Spinal cord (tissue), 10 donors: ENCODE data around the gene SDHAF4. TPM values are rescaled to one million over a fixed set of nuclear protein-coding genes. Genes with fewer than 3 reads are reported as not detected.
A peak's percentile ranks its signal among the peaks of the same experiment; 100 is the strongest.
"Not testable (repeated sequence)": the region's sequence is repeated elsewhere in the genome, so short reads cannot be mapped to it uniquely, and the experiment has no call there.

Experiments used
- DNase-seq, 6 donors: peaks; one replicate each; pipeline versions ENCODE4 v3.0.0 to v3.0.0-alpha.2; 2013 to 2015; ENCODE audit warnings: low spot score in 6 of 6, low read depth in 4 of 6
- H3K27ac ChIP-seq: one replicate; pipeline ENCODE4 v1.5.1; 2013; ENCODE audit warnings: low read depth, low read length, control low read depth
- H3K27me3 ChIP-seq: one replicate; pipeline ENCODE4 v1.6.1; 2013; ENCODE audit warnings: low read length; ENCODE audit not compliant: control insufficient read depth, insufficient read depth
- H3K36me3 ChIP-seq: one replicate; pipeline ENCODE4 v1.6.1; 2013; ENCODE audit warnings: low read length; ENCODE audit not compliant: control insufficient read depth, insufficient read depth
- H3K4me1 ChIP-seq: one replicate; pipeline ENCODE4 v1.6.1; 2013; ENCODE audit warnings: low read length; ENCODE audit not compliant: control insufficient read depth, insufficient read depth
- H3K4me3 ChIP-seq: one replicate; pipeline ENCODE4 v1.5.1; 2013; ENCODE audit warnings: low read depth, low read length, control low read depth
- H3K9me3 ChIP-seq: one replicate; pipeline ENCODE4 v1.6.1; 2013; ENCODE audit warnings: low read length; ENCODE audit not compliant: control insufficient read depth, insufficient read depth
- WGBS: methylation state at CpG from one replicate; pipeline ENCODE4 v1.1.5; 2013; ENCODE audit warnings: missing lambda C conversion rate; ENCODE audit not compliant: insufficient coverage; 5-methylcytosine and 5-hydroxymethylcytosine counted together
- polyA plus RNA-seq, 2 donors: library from polyadenylated mRNA; unstranded; fragments of 120-200 nt; gene quantifications; one replicate each; pipeline ENCODE4 v1.2.1, GENCODE V29; 2013; ENCODE audit not compliant: insufficient read length in 2 of 2
- total RNA-seq, 2 donors: library from RNA; depleted of rRNA in 1 of 2; stranded (reverse); fragments of 120-200 nt in 1 of 2; fragments of >200 nt in 1 of 2; gene quantifications; one replicate each; pipeline versions ENCODE4 v1.2.3 to v1.2.4, GENCODE V29; 2013 to 2014
- donor health status: healthy.

The SDHAF4 gene
- total and polyA plus RNA-seq, 4 donors: 19.0 to 28.3 (median 23.7) TPM

- 78% methylated on average over 5 of the region's 7 CpGs for WGBS
- Histone ChIP-seq H3K9me3 (no peaks in the 10 kb centered on the region), H3K4me3 (no peak overlapping the region), H3K36me3 (peaks cover 5% of the 10 kb centered on the region), H3K27me3 (no peaks in the 10 kb centered on the region), H3K27ac (no peak overlapping the region), H3K4me1 (no peaks in the 10 kb centered on the region)
- DNase-seq: no peak
Observed at GRCh38 chr6:70575899-70576495, 9.3 kb downstream of the SDHAF4 start.

GRCh38 chr6:70586114-70586513, 19.4 kb downstream of the SDHAF4 start:
- H3K4me3 ChIP-seq: no peak overlapping the region
- no peaks in the 10 kb centered on the region for H3K27me3 ChIP-seq
- no peak overlapping the region for H3K27ac ChIP-seq
- H3K36me3 ChIP-seq: peaks cover 17% of the 10 kb centered on the region
- no peaks in the 10 kb centered on the region for H3K9me3 ChIP-seq
- no CpG with 5 or more reads among the region's 1 CpG for WGBS
- DNase-seq: no peak
- no peaks in the 10 kb centered on the region for H3K4me1 ChIP-seq

GRCh38 chr6:70590400-70590799, 23.7 kb downstream of the SDHAF4 start:
- H3K4me3 ChIP-seq: no peak overlapping the region
- H3K9me3 ChIP-seq: no peaks in the 10 kb centered on the region
- no peaks in the 10 kb centered on the region for H3K27me3 ChIP-seq
- H3K27ac ChIP-seq: no peak overlapping the region
- H3K36me3 ChIP-seq: peaks cover 3% of the 10 kb centered on the region
- DNase-seq: no peak
- no peaks in the 10 kb centered on the region for H3K4me1 ChIP-seq

- no peak overlapping the region for H3K27ac ChIP-seq
- DNase-seq: peak in 1 of 6 donors; percentile 5
- H3K36me3 ChIP-seq: peaks cover 3% of the 10 kb centered on the region
- H3K27me3 ChIP-seq: no peaks in the 10 kb centered on the region
- WGBS: 87% methylated on average over 4 of the region's 5 CpGs
- no peak overlapping the region for H3K4me3 ChIP-seq
- H3K9me3 ChIP-seq: no peaks in the 10 kb centered on the region
- no peaks in the 10 kb centered on the region for H3K4me1 ChIP-seq
Observed at GRCh38 chr6:70592391-70593117, 25.8 kb downstream of the SDHAF4 start.

GRCh38 chr6:70593118-70593486, 26.4 kb downstream of the SDHAF4 start:
- Histone ChIP-seq H3K9me3 (no peaks in the 10 kb centered on the region), H3K4me1 (no peaks in the 10 kb centered on the region), H3K36me3 (peaks cover 3% of the 10 kb centered on the region), H3K27ac (no peak overlapping the region), H3K27me3 (no peaks in the 10 kb centered on the region), H3K4me3 (no peak overlapping the region)
- DNase-seq: no peak
- WGBS: 94% methylated on average over 3 of the region's 3 CpGs

GRCh38 chr6:70599187-70599586, 32.5 kb downstream of the SDHAF4 start:
- WGBS: 100% methylated on average over 1 of the region's 4 CpGs
- Histone ChIP-seq H3K4me1 (no peaks in the 10 kb centered on the region), H3K27ac (no peak overlapping the region), H3K36me3 (no peaks in the 10 kb centered on the region), H3K4me3 (no peak overlapping the region), H3K27me3 (no peaks in the 10 kb centered on the region), H3K9me3 (no peaks in the 10 kb centered on the region)
- DNase-seq: no peak

GRCh38 chr6:70601014-70601413, 34.3 kb downstream of the SDHAF4 start:
- H3K27me3 ChIP-seq: no peaks in the 10 kb centered on the region
- H3K9me3 ChIP-seq: no peaks in the 10 kb centered on the region
- no peaks in the 10 kb centered on the region for H3K36me3 ChIP-seq
- DNase-seq: peak in 3 of 6 donors; percentile 5 to 39 (median 33)
- 9% methylated on average over 1 of the region's 3 CpGs for WGBS
- no peak overlapping the region for H3K4me3 ChIP-seq
- no peak overlapping the region for H3K27ac ChIP-seq
- H3K4me1 ChIP-seq: no peaks in the 10 kb centered on the region

- Histone ChIP-seq H3K9me3 (no peaks in the 10 kb centered on the region), H3K27ac (no peak overlapping the region), H3K27me3 (no peaks in the 10 kb centered on the region), H3K36me3 (no peaks in the 10 kb centered on the region), H3K4me3 (no peak overlapping the region), H3K4me1 (no peaks in the 10 kb centered on the region)
- DNase-seq: no peak
- WGBS: 97% methylated on average over 6 of the region's 6 CpGs
Observed at GRCh38 chr6:70604254-70604653, 37.5 kb downstream of the SDHAF4 start.

- H3K27me3 ChIP-seq, H3K4me1 ChIP-seq, H3K36me3 ChIP-seq, H3K27ac ChIP-seq, H3K9me3 ChIP-seq, DNase-seq, H3K4me3 ChIP-seq: not testable (repeated sequence)
- WGBS: 100% methylated on average over 1 of the region's 2 CpGs
Observed at GRCh38 chr6:70607371-70607770, 40.6 kb downstream of the SDHAF4 start.

GRCh38 chr6:70609181-70609580, 42.5 kb downstream of the SDHAF4 start:
- H3K4me1 ChIP-seq, H3K27me3 ChIP-seq, H3K27ac ChIP-seq, H3K9me3 ChIP-seq, H3K36me3 ChIP-seq, H3K4me3 ChIP-seq, DNase-seq: not testable (repeated sequence)
- 91% methylated on average over 6 of the region's 13 CpGs for WGBS
